Fibroblast of skin of back (primary cell): ENCODE measurements around the gene FNDC3A.
"Not testable (repeated sequence)": the region's sequence is repeated elsewhere in the genome, so short reads cannot be mapped to it uniquely, and the experiment has no call there.

Experiments used
- DNase-seq: peaks from one replicate; pipeline ENCODE4 v3.0.0-alpha.2; 2013

FNDC3A gene

DNA sequence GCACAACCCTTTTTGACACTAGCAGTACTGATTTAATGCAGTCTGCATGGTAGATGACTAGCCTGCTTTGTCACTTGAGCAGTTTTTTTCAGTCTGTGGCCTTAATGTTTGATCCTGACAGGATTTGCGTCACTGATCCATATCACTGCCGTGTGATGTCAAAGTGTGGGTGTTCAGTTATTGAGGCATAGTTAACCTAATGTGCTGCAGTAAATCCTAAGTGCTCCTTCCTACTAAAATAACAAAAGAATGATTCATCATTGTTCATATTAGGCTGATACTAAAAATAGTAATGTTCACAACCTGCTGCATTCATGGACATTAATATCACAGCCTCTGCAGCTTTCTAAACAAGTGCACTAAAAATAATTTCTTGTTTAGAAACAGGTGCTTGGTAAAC lies 122.5 kb downstream of the FNDC3A start:
- DNase-seq = peak; percentile 69

DNA sequence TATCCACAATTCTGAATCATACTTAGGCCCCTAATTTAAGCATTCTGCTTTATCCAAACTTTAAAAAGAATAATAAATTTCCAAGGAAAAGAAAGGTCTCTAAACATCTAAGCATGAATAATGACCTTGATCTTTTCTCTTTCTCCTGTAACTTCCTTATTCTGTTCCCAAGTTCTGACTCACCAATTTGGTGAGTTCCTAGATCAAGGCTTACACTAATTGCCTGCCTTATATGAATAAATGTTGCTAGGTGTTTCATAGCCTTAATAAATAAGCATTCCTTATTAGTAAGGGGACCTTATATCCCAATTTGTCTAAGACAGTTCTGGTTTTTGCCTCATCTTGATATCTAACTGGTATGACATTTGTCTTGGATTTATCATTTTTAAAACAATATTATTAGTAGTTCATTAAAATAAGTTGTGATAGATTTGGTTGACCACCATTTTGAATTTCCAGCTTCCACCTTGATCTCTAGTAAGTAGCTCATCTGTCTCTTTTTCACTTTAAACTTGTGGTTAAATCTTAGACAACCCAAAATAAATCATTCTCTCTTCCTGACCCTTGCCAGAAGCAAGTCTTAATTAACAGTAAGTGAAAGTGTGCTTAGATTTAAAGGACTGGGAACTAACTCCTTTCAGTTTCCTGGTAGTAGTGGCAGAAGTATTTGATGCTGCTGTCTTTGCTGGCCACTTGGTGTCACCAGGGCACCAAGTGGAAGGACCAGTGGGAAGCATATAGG lies 123.2 kb downstream of the FNDC3A start:
- DNase-seq = no peak

DNA sequence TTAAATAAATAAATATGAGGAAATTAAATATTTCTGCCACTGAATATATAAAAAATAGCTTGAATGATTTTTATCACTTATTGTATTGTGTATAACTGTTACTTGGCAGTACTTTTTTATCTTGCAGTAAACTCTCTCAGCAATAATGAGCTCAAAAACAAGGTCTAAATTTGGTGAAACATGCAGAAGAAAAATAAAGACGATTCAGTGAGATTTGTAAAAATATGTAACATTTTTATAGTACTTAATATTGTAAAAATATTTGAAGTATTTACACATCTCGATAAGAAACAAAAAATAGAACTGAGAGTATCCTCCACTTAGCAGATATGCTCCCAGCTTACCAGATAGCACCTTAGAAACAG lies 123.8 kb downstream of the FNDC3A start:
- DNase-seq = no peak

DNA sequence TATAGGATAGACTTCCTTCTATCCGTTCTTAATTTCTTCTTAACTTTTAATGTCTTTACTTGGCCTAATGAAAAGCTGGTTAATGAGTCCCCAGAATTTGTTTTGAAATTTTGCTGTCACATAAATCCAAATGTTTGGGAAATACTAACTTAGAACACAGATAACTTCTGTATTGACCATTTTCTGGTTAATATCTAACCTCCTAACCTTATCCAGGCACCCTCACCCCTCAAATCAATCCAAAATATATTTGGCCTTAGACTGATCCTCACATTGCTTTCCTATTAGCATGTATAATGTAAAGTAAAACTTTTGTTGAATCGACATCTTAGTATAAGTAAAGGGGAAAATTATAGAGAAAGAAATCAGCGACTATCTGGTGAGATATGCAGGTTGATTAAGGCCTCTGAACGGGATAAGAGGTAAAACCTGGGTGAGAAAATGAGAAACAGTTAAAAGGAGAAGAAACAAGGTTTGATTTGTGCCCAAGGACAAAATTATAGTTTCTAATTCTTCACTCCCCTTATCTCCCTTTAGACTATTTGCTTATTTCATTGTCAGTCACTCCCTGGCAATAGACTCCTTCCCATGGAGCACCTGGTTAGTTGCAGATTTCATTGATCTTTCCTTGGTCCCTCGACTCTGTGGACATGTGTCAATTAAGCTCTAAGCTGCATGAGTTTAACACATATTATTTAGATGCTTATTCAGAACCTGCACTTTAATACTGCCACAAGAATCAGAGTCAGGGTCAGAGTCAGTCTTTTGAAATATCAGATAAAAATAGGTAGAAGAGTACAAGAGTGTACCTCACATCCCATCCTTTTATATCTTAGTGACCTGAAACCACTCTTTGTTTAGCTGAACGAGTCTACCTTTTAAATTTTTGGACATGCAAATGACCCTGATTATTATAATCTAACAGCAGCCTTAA lies 125.2 kb downstream of the FNDC3A start:
- no peak for DNase-seq

DNA sequence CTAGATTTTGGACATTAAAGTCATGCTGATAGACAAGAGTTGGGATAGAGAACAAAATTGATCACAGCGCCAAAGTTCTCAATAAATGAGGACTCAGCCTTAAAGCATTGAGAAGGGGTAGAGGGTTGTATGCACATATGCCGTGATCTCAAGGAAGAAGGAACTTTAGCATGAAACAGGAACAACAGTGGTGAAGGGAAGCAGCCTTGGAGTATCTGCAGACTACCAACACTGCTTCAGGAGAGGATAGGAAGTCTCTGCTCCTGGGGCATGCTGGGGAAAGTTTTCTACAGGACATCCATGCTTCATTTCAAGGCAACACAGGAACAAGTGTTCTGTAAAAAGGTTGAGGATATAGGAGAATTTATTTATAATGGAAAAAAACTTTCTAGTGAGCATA lies 132.5 kb downstream of the FNDC3A start:
- DNase-seq = no peak

DNA sequence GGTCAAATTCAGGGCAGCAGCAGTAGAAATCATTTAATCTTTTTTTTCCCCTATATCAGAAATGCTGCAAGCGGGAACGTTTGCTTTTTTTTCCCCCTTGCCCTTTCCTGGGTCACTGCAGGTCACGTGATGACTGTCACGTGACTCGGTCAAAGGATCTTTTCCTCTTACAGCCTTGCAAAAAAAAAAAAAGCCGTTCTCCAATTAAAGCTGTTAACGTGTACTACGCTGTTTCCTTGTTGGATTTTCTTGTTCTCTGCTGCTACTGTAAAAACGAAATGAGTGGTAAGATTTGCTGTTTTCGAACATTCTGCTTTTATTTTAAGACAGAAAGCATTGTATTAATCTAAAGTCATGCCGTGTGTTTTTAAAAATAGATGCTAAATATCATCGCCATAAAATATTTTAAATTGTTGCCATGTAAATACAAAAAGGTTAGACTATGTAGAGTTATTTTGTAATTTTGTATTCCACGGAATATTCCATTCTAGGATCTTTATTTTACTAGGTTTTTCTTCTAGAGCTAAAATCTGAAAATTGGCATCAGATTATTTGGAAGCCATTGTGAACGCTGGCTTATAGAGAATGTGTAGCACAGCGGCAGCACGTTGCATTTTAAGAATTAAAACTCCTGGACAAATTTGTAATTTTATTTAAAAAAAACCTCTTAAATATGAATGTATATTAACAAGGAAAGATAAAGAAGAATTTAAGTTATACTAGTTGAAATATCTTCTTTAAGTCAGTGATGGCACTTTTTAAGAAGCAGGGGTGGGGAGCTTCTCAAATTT lies 134.6 kb downstream of the FNDC3A start:
- peak; percentile 92 for DNase-seq

DNA sequence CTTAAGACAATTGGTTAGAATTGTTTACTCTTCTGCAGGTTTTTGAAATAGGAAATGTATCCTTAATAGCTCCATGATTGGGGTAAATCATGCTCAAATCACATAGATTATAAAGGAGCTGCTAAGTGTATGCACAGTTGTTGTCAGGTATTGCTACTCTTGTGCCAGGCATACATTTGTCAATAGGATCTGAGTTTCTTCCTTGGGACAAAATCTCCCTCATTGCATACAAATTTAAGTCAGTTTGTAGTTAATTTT lies 135.1 kb downstream of the FNDC3A start:
- DNase-seq = no peak

DNA sequence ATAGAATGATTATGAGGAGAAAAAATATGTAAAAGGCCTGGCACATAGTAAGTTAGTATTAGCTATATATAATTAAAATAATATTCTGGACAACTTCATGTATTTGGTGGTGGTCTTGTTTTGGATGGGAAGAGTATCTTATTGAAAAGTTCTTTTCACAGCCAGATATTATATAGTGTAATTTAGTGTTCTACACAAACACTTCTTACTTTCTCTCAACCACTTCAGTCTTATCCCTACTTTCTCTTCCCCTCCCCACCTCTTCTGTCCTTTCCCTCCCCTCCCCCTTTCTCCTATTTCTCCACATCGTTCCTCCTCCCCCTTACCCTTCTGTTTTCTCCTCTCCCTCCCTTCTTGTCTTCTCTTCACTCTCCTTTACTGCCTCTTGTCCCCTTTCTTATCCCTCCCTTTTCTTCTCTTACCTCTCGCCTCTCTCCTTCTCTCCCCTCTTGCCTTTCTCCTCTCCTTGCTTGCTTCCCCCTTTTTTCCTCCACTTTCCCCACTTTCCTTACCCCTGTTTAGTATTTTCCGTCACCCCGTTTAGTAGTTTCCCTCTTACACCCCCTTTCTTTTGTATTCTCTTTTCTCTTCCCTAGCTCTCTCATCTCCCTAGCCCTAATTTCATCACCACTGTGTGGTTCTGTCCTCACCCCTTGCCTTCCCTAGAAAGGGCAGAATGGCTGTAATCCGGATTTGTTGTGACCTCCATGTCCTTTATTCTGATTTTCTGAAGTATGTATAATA lies 137.2 kb downstream of the FNDC3A start:
- no peak for DNase-seq

DNA sequence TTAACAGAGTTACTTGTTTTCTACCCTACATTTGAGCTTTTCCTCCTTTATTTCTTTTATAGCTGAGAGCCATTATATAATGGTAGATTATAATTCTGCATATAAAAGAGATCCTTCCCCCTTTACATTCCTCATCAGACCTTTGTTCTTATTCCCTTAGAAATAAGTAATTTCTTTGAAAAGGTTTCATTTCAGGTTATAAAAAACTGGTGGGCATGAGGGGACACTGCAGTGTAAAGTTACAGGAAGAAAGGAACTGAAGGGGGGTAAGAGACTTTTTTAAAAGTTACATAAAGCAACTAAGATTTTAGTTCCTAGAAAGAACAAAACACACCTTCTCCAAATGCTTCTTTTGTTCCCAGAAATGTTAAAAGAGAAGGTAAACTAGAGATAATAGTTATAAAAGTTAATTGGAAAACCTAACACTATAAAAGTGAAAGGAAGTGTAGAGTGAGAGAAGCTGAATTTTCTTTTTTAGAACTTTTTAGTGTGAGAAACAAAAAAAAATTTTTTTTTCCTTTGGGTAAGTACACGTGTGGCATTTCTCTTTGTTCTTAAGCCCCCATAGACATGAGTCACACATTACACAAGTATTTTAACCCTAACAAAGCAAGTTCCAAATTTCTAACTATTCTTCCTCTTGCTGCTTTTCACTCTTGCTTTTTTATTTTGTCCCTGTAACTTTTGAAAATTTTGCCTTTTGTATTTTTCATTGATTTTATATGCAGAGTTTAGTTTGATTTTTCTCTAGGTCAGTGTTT lies 138.0 kb downstream of the FNDC3A start:
- DNase-seq = peak; percentile 57

DNA sequence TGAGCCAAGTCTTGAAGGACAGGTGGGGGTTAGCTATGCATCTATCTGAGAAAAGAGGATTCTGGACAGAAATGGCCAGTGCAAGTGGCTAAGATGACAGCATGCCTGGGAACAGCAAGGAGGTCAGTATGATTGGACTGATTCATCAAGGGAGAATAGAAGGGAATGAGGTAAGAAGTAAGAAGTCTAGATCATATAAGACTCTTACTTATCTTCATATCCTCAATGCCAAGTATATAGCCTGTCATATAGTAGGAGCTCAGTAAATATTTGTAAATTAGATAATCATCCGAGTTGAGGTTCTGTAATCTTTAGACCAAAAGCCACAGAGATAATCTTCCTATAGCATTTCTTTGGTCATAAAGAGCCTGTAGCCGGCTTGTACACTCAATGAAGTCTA lies 141.2 kb downstream of the FNDC3A start:
- no peak for DNase-seq

DNA sequence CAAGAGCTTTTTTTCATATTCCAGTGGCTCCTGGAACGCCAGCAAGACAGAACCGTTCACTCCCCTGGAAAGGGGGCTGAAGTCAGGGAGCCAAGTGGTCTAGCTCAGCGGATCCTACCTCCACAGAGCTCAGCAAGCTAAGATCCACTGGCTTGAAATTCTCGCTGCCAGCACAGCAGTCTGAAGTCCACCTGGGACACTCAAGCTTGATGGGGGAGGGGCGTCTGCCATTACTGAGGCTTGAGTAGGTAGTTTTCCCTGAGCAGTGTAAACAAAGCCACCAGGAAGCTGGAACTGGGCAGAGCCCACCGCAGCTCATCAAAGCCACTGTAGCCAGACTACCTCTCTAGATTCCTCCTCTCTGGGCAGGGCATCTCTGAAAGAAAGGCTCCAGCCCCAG lies 142.7 kb downstream of the FNDC3A start:
- not testable (repeated sequence) for DNase-seq

DNA sequence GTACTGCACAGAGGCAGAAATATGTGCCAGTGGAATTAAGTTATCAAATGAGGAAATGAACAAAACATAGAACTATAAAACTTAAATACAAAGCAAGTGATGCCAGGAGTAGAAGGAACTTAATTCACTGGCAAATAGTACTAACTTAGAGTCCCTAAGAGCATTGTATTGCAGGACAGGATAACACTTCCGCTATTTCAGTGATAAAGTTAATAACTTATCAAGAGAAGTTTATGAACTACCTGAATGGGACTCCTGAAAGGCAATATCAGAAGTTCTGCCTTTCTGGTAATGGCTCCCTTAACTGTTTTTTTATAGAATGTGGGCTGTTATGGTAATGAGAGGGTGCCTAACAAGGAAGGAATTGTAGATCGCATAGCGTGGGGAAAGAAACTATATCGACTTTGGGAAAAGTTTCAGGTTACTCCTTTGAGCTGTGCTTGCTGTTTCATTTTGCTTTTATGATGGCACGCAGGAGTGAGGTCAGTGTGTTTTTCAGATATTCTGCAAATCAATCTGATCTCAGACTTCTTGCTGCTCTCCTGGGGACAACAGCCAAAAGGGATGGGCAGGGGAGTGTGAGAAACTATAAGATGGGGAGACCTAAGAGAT lies 149.1 kb downstream of the FNDC3A start:
- DNase-seq = no peak

DNA sequence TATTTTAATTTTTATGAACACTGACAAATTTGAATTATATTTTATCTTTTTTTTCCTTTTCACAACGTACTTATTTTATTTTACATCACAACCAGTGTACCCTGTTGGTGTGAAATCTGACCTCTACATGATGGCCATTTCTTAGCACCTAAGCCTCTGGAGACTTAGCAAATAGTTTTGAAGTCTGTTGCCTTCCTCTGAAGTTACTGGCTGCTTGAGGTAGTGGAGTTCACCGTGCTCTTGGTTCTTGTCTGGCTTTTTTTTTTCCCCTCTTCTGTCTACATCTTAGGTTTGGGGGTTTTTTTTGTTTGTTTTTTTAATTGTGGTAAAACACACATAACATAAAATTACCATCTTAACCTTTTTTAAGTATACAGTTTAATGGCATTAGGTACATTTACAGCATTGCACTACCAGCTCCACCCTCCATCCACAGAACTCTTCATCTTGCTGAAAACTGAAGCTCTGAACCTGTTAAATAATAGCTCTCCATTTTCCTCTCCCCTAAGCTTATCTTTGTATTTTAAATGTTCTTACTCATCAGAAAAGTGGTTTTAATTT lies 150.3 kb downstream of the FNDC3A start:
- DNase-seq = no peak

DNA sequence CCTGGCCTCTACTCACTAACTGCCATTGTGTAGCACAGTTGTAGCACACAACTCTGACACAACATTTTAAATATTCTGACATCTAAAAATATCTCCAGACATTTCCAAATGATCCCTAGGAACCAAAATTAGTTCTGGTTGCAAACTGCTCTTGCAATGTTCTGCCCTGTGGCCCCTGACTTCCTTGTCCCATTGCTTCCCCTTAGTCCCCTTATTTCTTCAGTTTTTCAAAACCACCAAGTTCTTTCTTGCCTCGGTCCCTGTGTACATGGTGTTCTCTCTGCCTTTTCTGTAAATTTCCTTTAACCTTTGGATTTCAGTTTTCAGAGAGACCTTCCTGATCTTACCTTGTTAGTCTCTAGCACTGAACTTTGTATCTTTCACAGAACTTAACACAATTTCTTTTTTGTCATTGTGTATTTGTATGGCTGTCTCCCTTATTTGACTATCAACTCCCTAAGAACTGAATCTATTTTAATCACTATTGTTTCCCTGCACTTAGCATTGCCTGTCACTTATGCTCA lies 156.8 kb downstream of the FNDC3A start:
- no peak for DNase-seq

DNA sequence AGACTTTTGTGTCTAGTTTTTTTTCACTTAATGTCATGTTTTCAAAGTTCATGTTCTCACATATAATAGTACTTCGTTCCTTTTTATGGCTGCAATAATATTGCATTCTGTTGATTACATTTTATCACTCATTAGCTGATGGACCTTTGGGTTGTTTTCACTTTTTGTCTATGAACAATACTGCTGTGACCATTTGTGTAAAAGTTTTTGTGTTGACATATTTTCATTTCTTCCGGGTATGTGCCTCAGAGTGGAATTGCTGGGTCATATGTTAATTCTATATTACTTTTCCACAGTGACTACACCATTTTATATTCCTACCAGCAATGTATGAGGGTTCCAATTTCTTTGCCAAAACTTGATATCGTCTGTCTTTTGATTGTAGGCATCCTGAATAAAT lies 158.6 kb downstream of the FNDC3A start:
- no peak for DNase-seq

DNA sequence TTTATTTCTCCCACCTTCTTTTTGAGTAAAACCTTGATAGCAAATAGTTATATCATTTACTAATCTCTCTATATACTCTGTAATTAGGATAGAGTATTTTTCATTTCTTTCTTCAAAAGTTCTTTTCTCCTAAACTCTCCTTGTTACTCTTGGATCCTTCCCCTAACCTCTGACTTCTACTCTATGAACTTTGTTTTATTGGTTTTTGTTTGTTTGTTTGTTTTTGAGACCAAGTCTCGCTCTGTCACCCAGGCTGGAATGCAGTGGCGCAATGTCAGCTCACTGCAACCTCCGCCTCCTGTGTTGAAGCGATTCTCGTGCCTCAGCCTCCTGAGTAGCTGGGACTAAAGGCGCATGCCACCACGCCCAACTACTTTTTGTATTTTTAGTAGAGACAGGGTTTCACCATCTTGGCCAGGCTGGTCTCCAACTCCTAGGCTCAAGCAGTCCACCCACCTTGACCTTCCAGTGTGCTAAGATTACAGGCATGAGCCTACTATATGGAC lies 161.5 kb downstream of the FNDC3A start:
- DNase-seq = not testable (repeated sequence)

DNA sequence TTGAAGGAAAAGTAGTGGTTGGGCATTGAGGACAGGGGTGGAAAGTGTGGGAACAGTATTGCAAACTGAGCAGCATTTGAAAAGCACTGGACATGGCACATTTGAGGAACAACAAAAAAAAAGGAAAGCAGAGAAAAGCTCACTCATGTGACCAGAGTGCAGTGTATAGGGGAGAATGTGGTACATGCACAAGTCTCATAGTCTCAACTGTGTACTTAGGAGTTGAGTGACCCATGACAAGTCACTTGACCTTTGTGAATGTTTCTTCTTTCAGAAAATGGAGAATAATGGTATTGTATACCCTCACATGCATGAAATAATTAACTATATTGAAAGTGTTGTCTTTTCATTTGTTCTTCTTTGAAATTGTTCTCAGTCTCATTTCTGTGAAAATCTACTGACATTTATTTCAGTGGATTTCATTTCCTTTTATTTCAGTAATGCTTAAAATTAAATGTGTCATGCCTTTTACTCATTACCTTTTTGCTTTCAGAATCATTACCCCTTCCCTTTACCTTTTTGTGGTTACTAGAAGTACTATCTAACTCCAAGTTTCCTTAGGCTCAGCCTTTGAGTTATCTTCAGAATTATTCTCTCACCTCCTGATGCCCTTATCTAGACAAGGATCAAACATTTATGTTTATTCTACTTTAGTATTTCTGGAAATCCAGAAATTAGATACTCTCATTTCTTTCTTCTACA lies 165.3 kb downstream of the FNDC3A start:
- DNase-seq = no peak

DNA sequence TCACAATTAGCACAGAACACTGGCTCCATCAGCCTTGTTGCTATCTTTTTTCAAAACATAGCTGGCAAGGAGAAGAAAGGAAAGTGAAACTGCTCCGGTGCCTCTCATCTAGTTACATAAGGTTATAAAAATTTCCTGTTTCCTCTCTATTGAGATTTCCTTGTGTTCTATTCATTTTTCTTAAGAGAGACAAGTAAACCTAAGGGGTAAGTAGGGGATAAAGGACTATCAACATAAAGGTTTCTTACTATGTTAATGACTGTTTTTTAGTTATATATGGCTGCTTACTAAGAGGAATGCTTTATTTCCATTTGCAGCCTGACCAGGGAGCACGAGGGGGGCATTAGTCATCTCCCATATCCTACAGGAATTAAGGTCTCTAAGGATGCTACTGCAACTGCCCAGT lies 171.2 kb downstream of the FNDC3A start:
- peak; percentile 62 for DNase-seq

DNA sequence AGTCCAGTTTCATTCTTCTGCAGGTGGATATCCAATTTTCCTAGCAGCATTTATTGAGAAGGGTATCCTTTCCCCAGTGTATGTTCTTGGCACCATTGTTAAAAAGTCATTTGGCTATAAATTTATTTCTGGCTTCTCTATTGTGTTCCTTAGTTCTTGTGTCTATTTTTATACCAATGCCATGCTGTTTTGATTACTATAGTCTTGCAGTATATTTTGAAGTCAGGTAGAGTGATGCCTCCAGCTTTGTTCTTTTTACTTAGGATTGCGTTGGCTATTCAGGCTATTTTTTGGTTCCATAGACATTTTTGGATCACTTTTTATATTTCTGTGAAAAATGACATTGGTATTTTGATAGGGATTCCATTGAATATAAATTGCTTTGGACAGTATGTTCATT lies 172.7 kb downstream of the FNDC3A start:
- DNase-seq = no peak
